CD14-positive monocyte (primary cell): Measurements from ENCODE around the gene DNAJC11. TPM values are rescaled to one million over a fixed set of nuclear protein-coding genes. Genes with fewer than 3 reads are reported as not detected.

Experiments used
- DNase-seq, 3 donors: peaks; one replicate each; pipeline ENCODE4 v3.0.0-alpha.2; 2011 to 2022
- H2AFZ ChIP-seq: 2 replicates; pipeline ENCODE4 v1.6.0; 2012; ENCODE audit warnings: mild to moderate bottlenecking, low read depth, low read length, inconsistent platforms; ENCODE audit not compliant: insufficient read depth, poor library complexity, severe bottlenecking
- H3K27ac ChIP-seq, 2 donors: 1 replicate in 1 of 2; 2 replicates in 1 of 2; pipeline ENCODE4 v1.5.1; 2012 to 2013; ENCODE audit warnings: low read length in 2 of 2, control low read depth in 1 of 2, inconsistent platforms in 1 of 2, low read depth in 1 of 2, mild to moderate bottlenecking in 1 of 2
- H3K27me3 ChIP-seq, 2 donors: one replicate each; pipeline versions ENCODE4 v1.6.0 to v1.6.1; 2011 to 2013; ENCODE audit warnings: low read length in 2 of 2; ENCODE audit not compliant: control insufficient read depth in 2 of 2, insufficient read depth in 2 of 2
- H3K36me3 ChIP-seq, 2 donors: replicated peaks in 1 of 2; 1 replicate in 1 of 2; 2 replicates in 1 of 2; pipeline versions ENCODE4 v1.5.1 to v1.6.1; 2012 to 2013; ENCODE audit warnings: low read length in 2 of 2, control low read depth in 1 of 2, inconsistent platforms in 1 of 2, mild to moderate bottlenecking in 1 of 2; ENCODE audit not compliant: insufficient read depth in 2 of 2, control insufficient read depth in 1 of 2
- H3K4me1 ChIP-seq, 2 donors: 1 replicate in 1 of 2; 2 replicates in 1 of 2; pipeline versions ENCODE4 v1.5.1 to v1.6.1; 2012 to 2013; ENCODE audit warnings: low read length in 2 of 2, control low read depth in 1 of 2, inconsistent platforms in 1 of 2, mild to moderate bottlenecking in 1 of 2, moderate library complexity in 1 of 2; ENCODE audit not compliant: insufficient read depth in 2 of 2, control insufficient read depth in 1 of 2
- H3K4me2 ChIP-seq: replicated peaks from 2 replicates; pipeline ENCODE3; 2012; ENCODE audit warnings: low read length, moderate library complexity, mild to moderate bottlenecking; ENCODE audit not compliant: poor library complexity, severe bottlenecking; ENCODE audit errors: extremely low read depth
- H3K4me3 ChIP-seq, 3 experiments: fragments of 200-600 bp in 1 of 3; sonication (generic) in 1 of 3; replicated peaks in 1 of 3; 1 replicate in 2 of 3; 2 replicates in 1 of 3; pipeline ENCODE4 v1.5.1; 2011 to 2013; ENCODE audit warnings: low read length in 3 of 3, mild to moderate bottlenecking in 3 of 3, control low read depth in 2 of 3, low read depth in 2 of 3, inconsistent platforms in 1 of 3, moderate library complexity in 1 of 3
- H3K79me2 ChIP-seq: 2 replicates; pipeline ENCODE4 v1.6.0; 2012; ENCODE audit warnings: mild to moderate bottlenecking, control low read depth, inconsistent platforms, low read length, moderate library complexity; ENCODE audit not compliant: insufficient read depth
- H3K9ac ChIP-seq: 2 replicates; pipeline ENCODE4 v1.6.0; 2017; ENCODE audit warnings: low read length, mild to moderate bottlenecking; ENCODE audit not compliant: insufficient read depth, poor library complexity, severe bottlenecking
- H3K9me3 ChIP-seq, 2 donors: replicated peaks in 1 of 2; 1 replicate in 1 of 2; 2 replicates in 1 of 2; pipeline versions ENCODE4 v1.5.1 to v1.6.1; 2012 to 2013; ENCODE audit warnings: low read length in 2 of 2, control low read depth in 1 of 2; ENCODE audit not compliant: control insufficient read depth in 1 of 2, insufficient read depth in 1 of 2
- H4K20me1 ChIP-seq: 2 replicates; pipeline ENCODE4 v1.6.0; 2012; ENCODE audit warnings: mild to moderate bottlenecking, low read length, control low read depth, moderate library complexity; ENCODE audit not compliant: insufficient read depth
- H3K27ac Mint-ChIP-seq, 7 donors: one replicate each; pipeline ENCODE4 v1.8.0; 2020; ENCODE audit warnings: mild to moderate bottlenecking in 7 of 7, mixed read lengths in 7 of 7, moderate library complexity in 6 of 7, inconsistent platforms in 2 of 7
- H3K27me3 Mint-ChIP-seq, 3 donors: one replicate each; pipeline ENCODE4 v1.8.0; 2021 to 2022; ENCODE audit warnings: low read depth in 3 of 3, mild to moderate bottlenecking in 3 of 3, mixed read lengths in 3 of 3, moderate library complexity in 3 of 3, inconsistent platforms in 1 of 3
- H3K36me3 Mint-ChIP-seq, 2 donors: one replicate each; pipeline ENCODE4 v1.8.0; 2020; ENCODE audit warnings: mixed read lengths in 2 of 2, inconsistent platforms in 1 of 2, mild to moderate bottlenecking in 1 of 2
- H3K4me1 Mint-ChIP-seq: one replicate; pipeline ENCODE4 v1.8.0; 2020; ENCODE audit warnings: mild to moderate bottlenecking, mixed read lengths
- H3K4me3 Mint-ChIP-seq, 2 donors: one replicate each; pipeline ENCODE4 v1.8.0; 2020; ENCODE audit warnings: mild to moderate bottlenecking in 2 of 2, mixed read lengths in 2 of 2, moderate library complexity in 1 of 2
- H3K9me3 Mint-ChIP-seq, 7 donors: one replicate each; pipeline ENCODE4 v1.8.0; 2020 to 2022; ENCODE audit warnings: mixed read lengths in 7 of 7, mild to moderate bottlenecking in 6 of 7, moderate library complexity in 6 of 7, inconsistent platforms in 2 of 7
- WGBS: methylation state at CpG from one replicate; pipeline ENCODE4 v1.1.5; 2013; ENCODE audit warnings: missing lambda C conversion rate; ENCODE audit not compliant: insufficient coverage; 5-methylcytosine and 5-hydroxymethylcytosine counted together
- intact Hi-C, 2 donors: fragments of 100-400 bp; cut with micrococcal nuclease; formaldehyde crosslinking; loops; one replicate each; pipeline versions ENCODE4 v1.15.0 to v1.15.1; 2023
- polyA plus RNA-seq, 3 donors: library from polyadenylated mRNA; depleted of rRNA in 1 of 3; unstranded in 2 of 3; stranded (reverse) in 1 of 3; fragments of 300-500 nt in 2 of 3; fragments of >200 nt in 1 of 3; fragmentation: Illumina TruSeq in 2 of 3; gene quantifications; 1 replicate in 2 of 3; 2 replicates in 1 of 3; pipeline ENCODE4 v1.2.3, GENCODE V29; 2012 to 2021
- TF ChIP-seq, protein P1 (sequence below): fragments of 200-600 bp; IDR thresholded peaks from one replicate; pipeline ENCODE4 v1.8.0; 2022; ENCODE audit warnings: antibody characterized with exemption, mild to moderate bottlenecking

Gene DNAJC11
- polyA plus RNA-seq, 3 donors, result 9.7 to 19.9 (median 15.8) TPM

DNA sequence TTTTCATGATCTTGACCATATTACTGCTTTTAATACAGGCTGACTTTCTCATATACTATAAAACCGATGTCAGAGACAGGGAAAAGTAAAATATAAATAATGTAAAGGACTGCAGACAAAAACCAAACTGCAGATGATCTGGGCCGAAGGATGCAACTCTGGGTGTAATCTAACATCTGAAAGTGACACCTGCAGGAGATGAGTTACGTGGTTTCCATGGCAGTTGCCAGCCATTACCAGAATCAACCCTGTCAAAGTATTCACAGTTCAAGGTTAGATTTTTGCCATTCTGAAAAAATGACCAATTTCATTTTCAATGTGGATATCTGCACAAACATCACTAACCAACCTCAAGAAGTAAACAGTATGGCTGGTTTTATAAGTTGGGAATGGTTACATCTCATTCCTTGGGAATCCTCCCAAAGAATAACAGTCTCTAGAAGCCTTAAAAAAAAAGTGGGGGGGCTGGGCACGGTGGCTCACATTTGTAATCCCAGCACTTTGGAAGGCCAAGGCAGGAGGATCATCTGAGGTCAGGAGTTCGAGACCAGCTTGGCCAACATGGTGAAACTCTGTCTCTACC lies 27.7 kb downstream of the DNAJC11 start:
- Histone ChIP-seq H3K79me2 (no peaks in the 10 kb centered on the region), H3K36me3 (peaks cover 42 to 67% of the 10 kb centered on the region in 2 donors), H4K20me1 (no peaks in the 10 kb centered on the region), H3K27ac (no peak overlapping the region), H3K4me1 (no peaks in the 10 kb centered on the region), H3K27me3 (no peaks in the 10 kb centered on the region), H3K9me3 (no peaks in the 10 kb centered on the region), H3K9ac (no peak overlapping the region), H2AFZ (no peak overlapping the region), H3K4me2 (no peak overlapping the region), H3K4me3 (no peak overlapping the region)
- Mint-ChIP-seq H3K4me3 (no peak overlapping the region), H3K9me3 (no peaks in the 10 kb centered on the region), H3K4me1 (no peaks in the 10 kb centered on the region), H3K27me3 (no peaks in the 10 kb centered on the region), H3K27ac (no peak overlapping the region), H3K36me3 (peaks cover 53 to 80% of the 10 kb centered on the region in 2 donors)
- DNase-seq, result no peak
- 100% methylated on average over 2 of the region's 5 CpGs for WGBS
- TF ChIP-seq, protein P1, sequence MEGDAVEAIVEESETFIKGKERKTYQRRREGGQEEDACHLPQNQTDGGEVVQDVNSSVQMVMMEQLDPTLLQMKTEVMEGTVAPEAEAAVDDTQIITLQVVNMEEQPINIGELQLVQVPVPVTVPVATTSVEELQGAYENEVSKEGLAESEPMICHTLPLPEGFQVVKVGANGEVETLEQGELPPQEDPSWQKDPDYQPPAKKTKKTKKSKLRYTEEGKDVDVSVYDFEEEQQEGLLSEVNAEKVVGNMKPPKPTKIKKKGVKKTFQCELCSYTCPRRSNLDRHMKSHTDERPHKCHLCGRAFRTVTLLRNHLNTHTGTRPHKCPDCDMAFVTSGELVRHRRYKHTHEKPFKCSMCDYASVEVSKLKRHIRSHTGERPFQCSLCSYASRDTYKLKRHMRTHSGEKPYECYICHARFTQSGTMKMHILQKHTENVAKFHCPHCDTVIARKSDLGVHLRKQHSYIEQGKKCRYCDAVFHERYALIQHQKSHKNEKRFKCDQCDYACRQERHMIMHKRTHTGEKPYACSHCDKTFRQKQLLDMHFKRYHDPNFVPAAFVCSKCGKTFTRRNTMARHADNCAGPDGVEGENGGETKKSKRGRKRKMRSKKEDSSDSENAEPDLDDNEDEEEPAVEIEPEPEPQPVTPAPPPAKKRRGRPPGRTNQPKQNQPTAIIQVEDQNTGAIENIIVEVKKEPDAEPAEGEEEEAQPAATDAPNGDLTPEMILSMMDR, result no peak
- intact Hi-C loops, result no loop called here

DNA sequence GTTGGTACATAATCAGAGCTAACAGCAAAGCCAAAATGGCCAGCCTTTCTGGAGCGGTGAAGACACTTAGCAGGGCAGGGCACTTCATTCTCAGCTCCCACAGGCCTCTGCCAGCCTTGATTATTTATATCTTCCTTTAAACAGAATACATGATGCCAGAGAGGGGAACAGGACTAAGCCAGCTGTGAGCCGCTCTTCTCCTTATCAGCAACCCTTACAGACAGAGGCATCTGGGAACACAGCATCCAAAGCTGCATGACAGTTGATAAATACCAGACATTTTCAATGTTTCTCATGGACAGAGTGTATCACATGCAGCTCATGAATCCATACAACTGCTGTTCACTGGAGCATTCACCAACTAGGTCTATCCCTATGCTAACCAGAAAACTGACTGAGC lies 29.1 kb downstream of the DNAJC11 start:
- WGBS, result 100% methylated on average over 1 of the region's 2 CpGs
- peaks cover 34 to 66% of the 10 kb centered on the region in 2 donors for H3K36me3 ChIP-seq
- DNase-seq, result no peak
- peaks cover 47 to 78% of the 10 kb centered on the region in 2 donors for H3K36me3 Mint-ChIP-seq
- H2AFZ ChIP-seq, result no peak overlapping the region
- no peak overlapping the region for H3K4me3 Mint-ChIP-seq
- H3K9me3 Mint-ChIP-seq, result no peaks in the 10 kb centered on the region
- no peak overlapping the region for H3K27ac ChIP-seq
- no peaks in the 10 kb centered on the region for H3K79me2 ChIP-seq
- H3K27ac Mint-ChIP-seq, result no peak overlapping the region
- no peaks in the 10 kb centered on the region for H3K9me3 ChIP-seq
- no peaks in the 10 kb centered on the region for H3K27me3 ChIP-seq
- peaks cover 0 to under 1% (median 0%) of the 10 kb centered on the region in 3 donors for H3K27me3 Mint-ChIP-seq
- no peaks in the 10 kb centered on the region for H3K4me1 Mint-ChIP-seq
- no peak overlapping the region for H3K9ac ChIP-seq
- intact Hi-C loops, result no loop called here
- H4K20me1 ChIP-seq, result no peaks in the 10 kb centered on the region
- TF ChIP-seq, protein P1, result no peak
- H3K4me2 ChIP-seq, result no peak overlapping the region
- no peaks in the 10 kb centered on the region for H3K4me1 ChIP-seq
- no peak overlapping the region for H3K4me3 ChIP-seq
